ENCODE data around the gene DUSP28. TPM values are rescaled to one million over a fixed set of nuclear protein-coding genes. Genes with fewer than 3 reads are reported as not detected.

Gene DUSP28
- total and polyA plus RNA-seq, 10 of the 15 experiments (the other 5 are each of a cell fraction or from before 2014, with no cell fraction given), result 2.5 to 12.5 (median 6.4) TPM

GRCh38 chr2:240582781-240583180, 22.6 kb downstream of the DUSP28 start:
- no peak for FAIRE-seq
- no peak for DNase-seq (ENCODE audit: low read depth, low spot score)
- CTCF ChIA-PET, result interaction anchor here (5.7 to 11.9 kb wide), 2 partner anchors 19 to 69 kb away, joined by 49 to 196 read pairs; partner anchors contain the start of gene DUSP28
- POLR2A ChIA-PET, result interaction anchor here (1.2 to 6.7 kb wide), 2 partner anchors 19 to 22 kb away, joined by 3 to 233 read pairs; partner anchors contain the start of gene DUSP28
- Histone ChIP-seq H2AFZ (ENCODE audit: control insufficient read depth, low read depth, low read length) (no peak overlapping the region), H3K4me3 (no peak overlapping the region), H3K27me3 (replicated peaks in 1 of 2; ENCODE audit: control insufficient read depth in 2 of 2, insufficient read depth in 2 of 2, low read length in 1 of 2) (no peaks in the 10 kb centered on the region), H3K36me3 (ENCODE audit: control insufficient read depth in 2 of 2, insufficient read depth in 2 of 2, low read length in 1 of 2) (peaks cover 0 to 2% of the 10 kb centered on the region in 2 experiments; a peak in 2 of 4 replicates), H3K9ac (ENCODE audit: control insufficient read depth, insufficient read depth, low read length) (no peak overlapping the region), H3K79me2 (ENCODE audit: control insufficient read depth, insufficient read depth, low read length) (peaks cover 38% of the 10 kb centered on the region), H3K4me1 (ENCODE audit: control insufficient read depth, insufficient read depth, low read length) (peaks cover 51% of the 10 kb centered on the region), H3K27ac (ENCODE audit: control insufficient read depth, insufficient read depth) (no peak overlapping the region), H4K20me1 (ENCODE audit: control insufficient read depth, insufficient read depth) (no peaks in the 10 kb centered on the region; the same call in 1 of the 2 replicates), H3K4me2 (ENCODE audit: control insufficient read depth, insufficient read depth) (no peak overlapping the region), H3K9me3 (replicated peaks; ENCODE audit: control insufficient read depth, insufficient read depth, low read length) (no peaks in the 10 kb centered on the region; the same call in 1 of the 3 replicates)
- WGBS (ENCODE audit: insufficient coverage, insufficient replicate concordance, low lambda C conversion rate, missing lambda C conversion rate), result 95% methylated on average over 3 of the region's 3 CpGs
- ATAC-seq, result no peak
- RAD21 ChIA-PET (ENCODE audit: unreplicated experiment), result interaction anchor here (1.1 to 10.9 kb wide), 2 partner anchors 21 to 69 kb away, joined by 5 to 206 read pairs; partner anchors contain the start of genes ANKMY1 and DUSP28
- no TSS peak for BruUV-seq (replicated peaks)
- in situ Hi-C loops (cut with MboI) (no loop called here), intact Hi-C loops (cut with micrococcal nuclease; ENCODE audit: unreplicated experiment) (no loop called here)
- SMC1A ChIA-PET (ENCODE audit: uncharacterized antibody, unreplicated experiment), result interaction anchor here (3.9 kb wide), 1 partner anchor 39 kb away, joined by 13 read pairs; no protein-coding TSS in a partner anchor
- TF ChIP-seq MYC (IDR thresholded peaks at IDR 0.05; ENCODE audit: insufficient read depth, insufficient read length, insufficient replicate concordance, low read length, severe bottlenecking) (no peak), ZNF207 (IDR thresholded peaks at IDR 0.05; ENCODE audit: borderline replicate concordance) (no peak), FOS (IDR thresholded peaks at IDR 0.05; ENCODE audit: borderline replicate concordance, extremely low read depth, insufficient read length) (no peak), E2F4 (IDR thresholded peaks at IDR 0.05; ENCODE audit: low read depth, low read length) (no peak), BCLAF1 (IDR thresholded peaks at IDR 0.05) (no peak), HDGF (IDR thresholded peaks at IDR 0.05) (no peak), RCOR1 (conservative IDR thresholded peaks at IDR 0.05; ENCODE audit: low read depth, low read length) (no peak), TCF3 (IDR thresholded peaks at IDR 0.05; ENCODE audit: borderline replicate concordance, insufficient read depth, low read depth, low read length) (no peak), IKZF2 (IDR thresholded peaks at IDR 0.05) (no peak), TCF7 (IDR thresholded peaks at IDR 0.05; ENCODE audit: borderline replicate concordance) (no peak), ZBED1 (IDR thresholded peaks at IDR 0.05; ENCODE audit: borderline replicate concordance) (no peak), IKZF1 (conservative IDR thresholded peaks at IDR 0.05) (no peak), NFXL1 (IDR thresholded peaks at IDR 0.05; ENCODE audit: borderline replicate concordance) (no peak), RAD51 (IDR thresholded peaks at IDR 0.05) (no peak)
- TF ChIP-seq, protein P1, sequence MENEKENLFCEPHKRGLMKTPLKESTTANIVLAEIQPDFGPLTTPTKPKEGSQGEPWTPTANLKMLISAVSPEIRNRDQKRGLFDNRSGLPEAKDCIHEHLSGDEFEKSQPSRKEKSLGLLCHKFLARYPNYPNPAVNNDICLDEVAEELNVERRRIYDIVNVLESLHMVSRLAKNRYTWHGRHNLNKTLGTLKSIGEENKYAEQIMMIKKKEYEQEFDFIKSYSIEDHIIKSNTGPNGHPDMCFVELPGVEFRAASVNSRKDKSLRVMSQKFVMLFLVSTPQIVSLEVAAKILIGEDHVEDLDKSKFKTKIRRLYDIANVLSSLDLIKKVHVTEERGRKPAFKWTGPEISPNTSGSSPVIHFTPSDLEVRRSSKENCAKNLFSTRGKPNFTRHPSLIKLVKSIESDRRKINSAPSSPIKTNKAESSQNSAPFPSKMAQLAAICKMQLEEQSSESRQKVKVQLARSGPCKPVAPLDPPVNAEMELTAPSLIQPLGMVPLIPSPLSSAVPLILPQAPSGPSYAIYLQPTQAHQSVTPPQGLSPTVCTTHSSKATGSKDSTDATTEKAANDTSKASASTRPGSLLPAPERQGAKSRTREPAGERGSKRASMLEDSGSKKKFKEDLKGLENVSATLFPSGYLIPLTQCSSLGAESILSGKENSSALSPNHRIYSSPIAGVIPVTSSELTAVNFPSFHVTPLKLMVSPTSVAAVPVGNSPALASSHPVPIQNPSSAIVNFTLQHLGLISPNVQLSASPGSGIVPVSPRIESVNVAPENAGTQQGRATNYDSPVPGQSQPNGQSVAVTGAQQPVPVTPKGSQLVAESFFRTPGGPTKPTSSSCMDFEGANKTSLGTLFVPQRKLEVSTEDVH (IDR thresholded peaks at IDR 0.05; ENCODE audit: low read depth, partially characterized antibody), result no peak
- TF ChIP-seq, protein P2, sequence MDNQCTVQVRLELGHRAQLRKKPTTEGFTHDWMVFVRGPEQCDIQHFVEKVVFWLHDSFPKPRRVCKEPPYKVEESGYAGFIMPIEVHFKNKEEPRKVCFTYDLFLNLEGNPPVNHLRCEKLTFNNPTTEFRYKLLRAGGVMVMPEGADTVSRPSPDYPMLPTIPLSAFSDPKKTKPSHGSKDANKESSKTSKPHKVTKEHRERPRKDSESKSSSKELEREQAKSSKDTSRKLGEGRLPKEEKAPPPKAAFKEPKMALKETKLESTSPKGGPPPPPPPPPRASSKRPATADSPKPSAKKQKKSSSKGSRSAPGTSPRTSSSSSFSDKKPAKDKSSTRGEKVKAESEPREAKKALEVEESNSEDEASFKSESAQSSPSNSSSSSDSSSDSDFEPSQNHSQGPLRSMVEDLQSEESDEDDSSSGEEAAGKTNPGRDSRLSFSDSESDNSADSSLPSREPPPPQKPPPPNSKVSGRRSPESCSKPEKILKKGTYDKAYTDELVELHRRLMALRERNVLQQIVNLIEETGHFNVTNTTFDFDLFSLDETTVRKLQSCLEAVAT (IDR thresholded peaks at IDR 0.05), result no peak
